HG03571 (cell line): ENCODE data around the gene RAMP3.
"Not testable (repeated sequence)": the region's sequence is repeated elsewhere in the genome, so short reads cannot be mapped to it uniquely, and the experiment has no call there.

Source experiments
- ATAC-seq: cut with Tn5 transposase; IDR thresholded peaks from one replicate; pipeline ENCODE4 v1.9.1; 2021; ENCODE audit not compliant: unreplicated experiment

The RAMP3 gene

GRCh38 chr7:45155941-45156340 lies 1.6 kb upstream of the RAMP3 start:
- no peak for ATAC-seq

GRCh38 chr7:45156516-45157272 lies 897 bp upstream of the RAMP3 start:
- ATAC-seq = no peak

GRCh38 chr7:45157286-45157652 lies 322 bp upstream of the RAMP3 start:
- ATAC-seq = no peak

- ATAC-seq = no peak
Observed at GRCh38 chr7:45158471-45158870, 880 bp downstream of the RAMP3 start.

- no peak for ATAC-seq
Observed at GRCh38 chr7:45159296-45159695, 1.7 kb downstream of the RAMP3 start.

GRCh38 chr7:45160417-45160881 lies 2.9 kb downstream of the RAMP3 start:
- no peak for ATAC-seq

GRCh38 chr7:45161138-45161537 lies 3.5 kb downstream of the RAMP3 start:
- no peak for ATAC-seq

- ATAC-seq = no peak
Observed at GRCh38 chr7:45161842-45162241, 4.3 kb downstream of the RAMP3 start.

GRCh38 chr7:45162311-45162845 lies 4.8 kb downstream of the RAMP3 start:
- no peak for ATAC-seq

- ATAC-seq = no peak
Observed at GRCh38 chr7:45162943-45163691, 5.5 kb downstream of the RAMP3 start.

- ATAC-seq = no peak
Observed at GRCh38 chr7:45163692-45164052, 6.1 kb downstream of the RAMP3 start.

- ATAC-seq = not testable (repeated sequence)
Observed at GRCh38 chr7:45164271-45164670, 6.7 kb downstream of the RAMP3 start.

- no peak for ATAC-seq
Observed at GRCh38 chr7:45165857-45166256, 8.3 kb downstream of the RAMP3 start.

GRCh38 chr7:45171946-45172345 lies 14.4 kb downstream of the RAMP3 start:
- no peak for ATAC-seq

GRCh38 chr7:45173596-45174327 lies 16.2 kb downstream of the RAMP3 start:
- no peak for ATAC-seq

GRCh38 chr7:45174328-45174610 lies 16.7 kb downstream of the RAMP3 start:
- ATAC-seq = no peak

GRCh38 chr7:45174966-45175765 lies 17.6 kb downstream of the RAMP3 start:
- ATAC-seq = no peak

- no peak for ATAC-seq
Observed at GRCh38 chr7:45176091-45176490, 18.5 kb downstream of the RAMP3 start.

GRCh38 chr7:45176886-45177731 lies 19.5 kb downstream of the RAMP3 start:
- ATAC-seq = no peak

GRCh38 chr7:45177801-45178200 lies 20.2 kb downstream of the RAMP3 start:
- ATAC-seq = no peak
